DMS153 treated with DMSO at 0.1 percent for 48 hours (cell line): Measurements from ENCODE around the gene XG.
"Not testable (repeated sequence)": the region's sequence is repeated elsewhere in the genome, so short reads cannot be mapped to it uniquely, and the experiment has no call there.

ENCODE experiments used
- DNase-seq: peaks from one replicate; lab custom pipeline; 2025; ENCODE audit not compliant: unreplicated experiment; lab: John Stamatoyannopoulos, UW

XG gene

GRCh38 chrX:2812161-2812907 lies 60.5 kb downstream of the XG start:
- not testable (repeated sequence) for DNase-seq

DNA sequence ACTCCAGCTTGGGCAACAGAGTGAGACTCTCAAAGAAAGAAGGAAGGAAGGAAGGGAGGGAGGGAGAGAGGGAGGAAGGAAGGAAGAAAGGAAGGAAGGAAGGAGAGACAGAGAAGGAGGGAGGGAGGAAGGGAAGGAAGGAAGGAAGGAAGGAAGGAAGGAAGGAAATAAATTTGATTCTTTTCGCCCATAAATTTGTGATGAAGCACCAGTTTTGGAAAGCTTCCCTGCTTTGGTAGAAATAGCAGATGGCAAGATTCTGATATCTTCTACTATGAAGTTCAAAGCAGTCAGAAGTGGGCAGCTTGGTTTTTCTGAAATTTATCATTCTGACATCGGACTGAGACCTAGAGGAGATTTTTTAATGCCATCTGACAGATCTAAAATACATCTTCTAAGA lies 65.2 kb downstream of the XG start:
- no peak for DNase-seq

DNA sequence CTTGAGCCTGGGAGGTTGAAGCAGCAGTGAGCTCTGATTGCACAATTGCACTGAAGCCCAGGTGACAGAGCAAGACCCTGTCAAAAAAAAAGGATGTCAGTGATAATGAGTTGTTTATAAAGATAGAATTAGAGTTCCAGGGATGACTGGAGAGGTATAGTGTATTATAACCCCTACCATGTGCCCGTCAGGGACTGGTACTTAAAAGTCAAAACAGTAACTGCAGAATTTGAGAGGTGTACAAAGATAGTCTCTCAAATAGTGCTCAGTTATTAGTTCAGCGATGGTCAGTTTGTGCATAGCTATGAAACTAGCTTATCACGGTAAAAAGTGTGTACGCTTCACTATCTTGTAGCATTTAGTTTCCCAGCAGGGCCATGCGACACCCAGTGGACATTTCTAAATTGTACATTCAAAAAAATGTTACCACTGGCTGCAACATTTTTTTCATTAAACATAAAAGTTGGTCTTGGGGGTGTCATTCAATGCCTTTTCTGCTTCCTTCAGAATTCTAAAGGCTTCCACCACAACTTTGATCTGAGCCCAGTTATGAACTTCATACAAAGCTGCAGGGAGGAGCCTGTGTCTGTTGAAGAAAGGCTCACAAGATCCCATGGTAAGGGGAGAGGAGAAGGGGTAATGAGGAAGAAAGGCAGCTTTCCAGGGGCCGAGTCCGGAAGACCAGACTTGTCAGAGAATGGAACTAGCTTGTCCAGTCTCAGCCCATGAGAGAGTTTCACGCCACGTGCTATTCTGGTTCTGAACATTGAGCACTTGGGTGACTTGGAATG lies 67.7 kb downstream of the XG start:
- no peak for DNase-seq

- DNase-seq: no peak
Observed at GRCh38 chrX:2820136-2820771, 68.4 kb downstream of the XG start.

- no peak for DNase-seq
Observed at GRCh38 chrX:2823795-2824386, 72.1 kb downstream of the XG start.

DNA sequence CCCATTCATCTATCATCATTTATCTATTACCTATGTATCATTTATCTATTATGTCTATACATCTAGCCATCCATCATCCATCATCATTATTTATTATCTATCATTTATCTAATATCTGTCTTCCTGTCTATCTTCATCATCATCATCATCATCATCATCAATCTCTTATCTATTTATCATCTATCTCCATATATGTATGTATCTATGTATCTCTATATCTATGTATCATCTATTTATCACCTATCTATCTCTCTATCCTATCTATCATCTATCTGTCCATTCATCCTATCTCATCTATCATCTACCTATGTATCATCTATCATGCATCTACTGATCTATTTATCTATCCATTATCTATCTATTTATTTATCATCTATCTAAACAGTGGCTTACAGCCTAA lies 73.0 kb downstream of the XG start:
- no peak for DNase-seq

GRCh38 chrX:2828344-2828958 lies 76.6 kb downstream of the XG start, which contains the start of gene GYG2:
Gene GYG2, plus strand, starts transcription at chrX:2828930. Its CDS starts 1,259 bp downstream, at chrX:2830189.
- DNase-seq: no peak

DNA sequence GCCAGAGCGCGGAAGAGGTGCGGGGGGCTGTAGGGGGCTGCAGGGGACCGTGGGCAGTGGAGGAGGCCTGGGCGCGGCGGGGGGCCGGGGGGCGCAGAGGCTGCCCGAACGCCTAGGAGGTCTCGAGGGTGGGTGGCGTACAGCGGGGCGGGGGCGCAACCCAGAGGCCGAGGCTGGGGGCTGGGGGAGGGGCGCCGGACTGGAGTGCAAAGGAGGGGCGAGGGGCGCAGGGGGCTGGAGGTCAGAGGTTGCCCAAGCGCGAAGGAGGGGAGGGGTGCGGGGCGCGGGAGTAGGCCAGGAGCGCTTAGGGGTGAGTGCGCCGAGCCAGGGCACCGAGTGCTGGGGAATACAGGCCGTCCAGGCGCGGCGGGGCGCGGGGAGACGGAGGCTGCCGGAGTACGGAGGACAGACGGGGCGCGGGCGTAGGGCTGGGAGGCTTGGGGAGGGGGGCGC lies 77.1 kb downstream of the XG start:
- no peak for DNase-seq

GRCh38 chrX:2829469-2830246 lies 77.8 kb downstream of the XG start:
- no peak for DNase-seq

GRCh38 chrX:2831471-2832228 lies 79.8 kb downstream of the XG start:
- DNase-seq: no peak

DNA sequence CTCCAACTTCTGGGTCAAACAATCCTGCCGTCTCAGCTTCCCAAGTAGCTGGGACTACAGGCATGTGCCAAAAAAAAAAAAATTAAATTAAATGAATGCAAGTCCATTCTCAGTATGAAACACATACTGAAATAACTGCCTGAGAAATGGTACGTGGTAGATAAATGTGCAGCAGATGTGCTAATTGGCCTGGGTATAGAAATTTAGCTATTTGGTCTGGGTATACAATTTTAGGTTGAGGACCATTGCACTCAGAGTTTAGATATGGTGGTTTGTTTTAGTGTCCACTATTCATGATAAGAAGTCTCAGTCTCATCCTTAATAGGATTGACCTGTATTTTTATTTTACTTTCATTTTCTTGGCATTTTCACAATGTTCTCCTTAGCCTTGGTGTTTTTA lies 86.1 kb downstream of the XG start:
- no peak for DNase-seq

DNA sequence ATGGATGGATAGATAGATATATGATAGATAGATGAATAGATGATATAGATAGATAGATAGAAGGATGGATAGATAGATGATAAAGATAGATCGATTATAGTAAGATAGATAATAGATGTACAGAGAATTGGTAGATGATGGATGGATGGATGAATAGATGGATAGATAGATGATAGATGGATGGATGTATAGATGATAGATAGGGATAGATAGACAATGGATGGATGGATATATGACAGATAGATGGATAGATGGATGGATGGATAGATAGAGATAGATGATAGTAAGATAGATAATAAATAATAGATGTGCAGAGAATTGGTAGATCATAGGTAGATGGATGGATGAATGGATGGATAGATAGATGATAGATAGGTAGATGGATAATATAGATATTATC lies 89.1 kb downstream of the XG start:
- DNase-seq: no peak

DNA sequence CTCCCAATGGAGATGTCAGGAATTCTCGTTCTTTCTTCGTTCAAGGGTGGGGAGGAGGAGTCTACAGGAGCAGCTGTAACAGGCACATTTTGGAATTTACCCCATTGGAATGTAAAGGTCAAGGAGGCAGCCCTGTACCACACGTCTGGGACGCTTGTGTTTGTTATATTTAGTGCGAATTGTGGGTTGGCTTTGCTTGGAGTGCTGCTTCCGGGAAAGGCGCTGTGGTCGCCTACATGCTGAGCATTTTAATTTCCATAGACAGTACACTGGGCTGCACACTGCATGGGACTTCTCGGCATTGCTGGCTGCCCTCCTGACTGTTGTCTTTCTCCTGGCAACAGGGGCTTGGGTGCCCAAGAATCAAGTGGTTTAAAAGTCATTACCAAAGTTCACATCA lies 89.7 kb downstream of the XG start:
- DNase-seq: no peak

- DNase-seq: no peak
Observed at GRCh38 chrX:2846992-2847391, 95.2 kb downstream of the XG start.

DNA sequence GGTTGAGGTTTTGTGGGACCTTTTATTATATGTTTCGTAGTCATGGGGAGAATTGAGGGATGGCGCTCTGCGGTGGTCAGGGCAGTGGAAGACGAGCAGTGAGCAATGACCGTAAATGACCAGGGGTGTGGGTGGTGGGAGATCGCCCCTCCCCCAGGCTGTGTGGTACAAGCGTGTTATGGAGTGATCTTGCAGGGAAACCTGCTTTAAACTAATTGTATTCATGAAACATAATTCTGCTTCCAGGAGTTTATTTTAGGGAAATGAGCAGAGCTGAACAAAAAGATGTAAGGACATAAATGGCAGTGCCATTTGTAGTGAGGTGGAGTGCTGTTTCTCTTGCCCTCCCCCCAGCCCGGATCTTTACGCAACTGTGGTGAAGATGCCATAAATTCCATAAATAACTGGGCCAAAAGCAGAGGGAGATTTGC lies 97.0 kb downstream of the XG start:
- no peak for DNase-seq

- DNase-seq: no peak
Observed at GRCh38 chrX:2854918-2855317, 103.1 kb downstream of the XG start.

DNA sequence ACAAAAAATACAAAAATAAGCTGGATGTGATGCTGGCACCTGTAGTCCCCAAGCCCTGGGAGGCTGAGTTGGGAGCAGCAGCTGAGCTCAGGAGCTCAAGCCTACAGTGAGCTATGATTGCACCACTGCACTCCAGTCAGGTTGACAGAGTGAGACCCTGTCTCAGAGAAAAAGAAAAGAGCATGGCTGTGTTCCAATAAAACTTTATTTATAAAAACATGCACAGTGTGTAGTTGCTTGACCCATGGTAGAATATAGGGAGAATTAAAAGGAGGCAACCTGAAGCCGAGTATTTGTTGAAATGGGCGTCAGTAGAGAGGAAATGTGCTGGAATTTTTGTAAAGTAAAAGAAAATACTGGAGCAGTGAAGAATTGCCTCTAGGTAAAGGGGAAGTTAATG lies 103.9 kb downstream of the XG start:
- no peak for DNase-seq

DNA sequence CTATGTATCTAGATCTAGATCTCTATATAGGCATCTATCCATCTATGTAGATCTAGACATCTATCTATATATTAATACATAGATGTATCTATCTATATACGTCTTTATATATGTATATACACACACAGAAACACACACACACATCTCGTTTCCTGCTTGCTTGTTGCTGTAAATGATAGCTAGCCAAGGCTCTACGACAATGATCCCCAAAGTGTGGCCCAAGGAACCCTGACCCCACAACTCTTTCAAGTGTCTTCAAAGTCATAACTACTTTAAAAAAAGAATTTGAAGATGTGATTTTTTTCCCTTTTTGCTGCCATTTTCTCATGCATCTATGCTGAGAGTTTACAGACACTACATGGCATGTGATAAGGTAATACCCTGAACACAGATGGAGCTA lies 105.7 kb downstream of the XG start:
- DNase-seq: no peak

- DNase-seq: no peak
Observed at GRCh38 chrX:2859197-2859797, 107.5 kb downstream of the XG start.
